ENCODE results near the gene DCAF15. TPM values are rescaled to one million over a fixed set of nuclear protein-coding genes. Genes with fewer than 3 reads are reported as not detected.

The DCAF15 gene
- total RNA-seq, 4 donors from 2014 or later: 11.2 to 39.6 (median 20.1) TPM

GRCh38 chr19:13906910-13907309 lies 45.4 kb upstream of the DCAF15 start:
- Histone ChIP-seq H3K36me3 (no peaks in the 10 kb centered on the region), H3K27me3 (no peaks in the 10 kb centered on the region), H3K27ac (no peak overlapping the region), H3K9me3 (no peaks in the 10 kb centered on the region), H3K4me3 (peak overlapping the region; percentile 63 to 85), H3K4me1 (peaks cover 4 to 7% of the 10 kb centered on the region in 2 donors)
- TF ChIP-seq POLR2A (IDR thresholded peaks at IDR 0.05) (no peak), CTCF (IDR thresholded peaks at IDR 0.05) (no peak)
- no peak for DNase-seq
- intact Hi-C loops (cut with DNase I; ENCODE audit: low total_unique reads): no loop called here

GRCh38 chr19:13908674-13909073 lies 43.6 kb upstream of the DCAF15 start:
- DNase-seq: no peak
- Histone ChIP-seq H3K36me3 (no peaks in the 10 kb centered on the region), H3K9me3 (no peaks in the 10 kb centered on the region), H3K27ac (no peak overlapping the region), H3K27me3 (no peaks in the 10 kb centered on the region), H3K4me1 (peaks cover 4 to 7% of the 10 kb centered on the region in 2 donors), H3K4me3 (no peak overlapping the region)
- intact Hi-C loops (cut with DNase I; ENCODE audit: low total_unique reads): no loop called here
- no peak for TF ChIP-seq CTCF (IDR thresholded peaks at IDR 0.05)
- TF ChIP-seq POLR2A (IDR thresholded peaks at IDR 0.05): no peak

GRCh38 chr19:13909430-13909829 lies 42.9 kb upstream of the DCAF15 start:
- intact Hi-C loops (cut with DNase I; ENCODE audit: low total_unique reads): no loop called here
- TF ChIP-seq POLR2A (IDR thresholded peaks at IDR 0.05) (no peak), CTCF (IDR thresholded peaks at IDR 0.05) (no peak)
- H3K27ac ChIP-seq: no peak overlapping the region
- H3K27me3 ChIP-seq: no peaks in the 10 kb centered on the region
- peaks cover 4 to 7% of the 10 kb centered on the region in 2 donors for H3K4me1 ChIP-seq
- DNase-seq: no peak
- no peaks in the 10 kb centered on the region for H3K36me3 ChIP-seq
- H3K9me3 ChIP-seq: no peaks in the 10 kb centered on the region
- H3K4me3 ChIP-seq: no peak overlapping the region

GRCh38 chr19:13913352-13913751 lies 39.0 kb upstream of the DCAF15 start:
- TF ChIP-seq POLR2A (IDR thresholded peaks at IDR 0.05) (no peak), CTCF (IDR thresholded peaks at IDR 0.05) (no peak)
- DNase-seq: no peak
- Histone ChIP-seq H3K27ac (no peak overlapping the region), H3K4me3 (no peak overlapping the region), H3K27me3 (no peaks in the 10 kb centered on the region), H3K36me3 (no peaks in the 10 kb centered on the region), H3K9me3 (no peaks in the 10 kb centered on the region), H3K4me1 (no peaks in the 10 kb centered on the region)
- intact Hi-C loops (cut with DNase I; ENCODE audit: low total_unique reads): no loop called here

GRCh38 chr19:13914777-13915176 lies 37.5 kb upstream of the DCAF15 start:
- no peaks in the 10 kb centered on the region for H3K36me3 ChIP-seq
- H3K9me3 ChIP-seq: no peaks in the 10 kb centered on the region
- no peak for TF ChIP-seq CTCF (IDR thresholded peaks at IDR 0.05)
- TF ChIP-seq POLR2A (IDR thresholded peaks at IDR 0.05): no peak
- H3K27ac ChIP-seq: no peak overlapping the region
- intact Hi-C loops (cut with DNase I; ENCODE audit: low total_unique reads): no loop called here
- DNase-seq: no peak
- no peaks in the 10 kb centered on the region for H3K27me3 ChIP-seq
- no peaks in the 10 kb centered on the region for H3K4me1 ChIP-seq
- H3K4me3 ChIP-seq: no peak overlapping the region

Measured in uterus (tissue), 4 donors.